H9 (cell line): ENCODE data around the gene DMRTC2. TPM values are rescaled to one million over a fixed set of nuclear protein-coding genes. Genes with fewer than 3 reads are reported as not detected.

Source experiments
- DNase-seq: peaks from one replicate; pipeline ENCODE4 v3.0.0-alpha.2; 2017
- H2AFZ ChIP-seq: one replicate; pipeline ENCODE4 v1.6.1; 2013; ENCODE audit warnings: mild to moderate bottlenecking, low read length, control low read depth, moderate library complexity
- H2AK5ac ChIP-seq: 2 replicates; pipeline ENCODE4 v1.6.1; 2013; ENCODE audit warnings: low read length, control low read depth, mixed read lengths; ENCODE audit not compliant: insufficient read length
- H2BK120ac ChIP-seq: one replicate; pipeline ENCODE4 v1.6.1; 2013; ENCODE audit warnings: low read depth, mild to moderate bottlenecking, low read length, control low read depth, inconsistent platforms; ENCODE audit not compliant: poor library complexity, severe bottlenecking
- H2BK12ac ChIP-seq: 2 replicates; pipeline ENCODE4 v1.6.1; 2013; ENCODE audit warnings: low read length, control low read depth, mixed read lengths, low read depth; ENCODE audit not compliant: insufficient read length
- H2BK15ac ChIP-seq: 2 replicates; pipeline ENCODE4 v1.6.1; 2013; ENCODE audit warnings: low read depth, low read length, control low read depth
- H2BK20ac ChIP-seq: one replicate; pipeline ENCODE4 v1.6.1; 2013; ENCODE audit warnings: low read depth, mild to moderate bottlenecking, low read length, control low read depth, inconsistent platforms; ENCODE audit not compliant: poor library complexity, severe bottlenecking
- H2BK5ac ChIP-seq: 2 replicates; pipeline ENCODE4 v1.6.1; 2013; ENCODE audit warnings: low read length, control low read depth, mixed read lengths; ENCODE audit not compliant: insufficient read length
- H3K14ac ChIP-seq: 2 replicates; pipeline ENCODE4 v1.6.1; 2013; ENCODE audit warnings: low read length, control low read depth; ENCODE audit not compliant: insufficient read depth
- H3K18ac ChIP-seq: 2 replicates; pipeline ENCODE4 v1.6.1; 2013; ENCODE audit warnings: low read depth, mild to moderate bottlenecking, mixed read lengths, low read length, control low read depth; ENCODE audit not compliant: insufficient read length
- H3K23ac ChIP-seq: 2 replicates; pipeline ENCODE4 v1.6.1; 2013; ENCODE audit warnings: low read length, control low read depth, mixed read lengths, low read depth; ENCODE audit not compliant: insufficient read length
- H3K23me2 ChIP-seq: 2 replicates; pipeline ENCODE4 v1.6.1; 2013; ENCODE audit warnings: low read depth, mild to moderate bottlenecking, mixed read lengths, low read length, control low read depth; ENCODE audit not compliant: insufficient read length, poor library complexity, severe bottlenecking
- H3K27ac ChIP-seq: 2 replicates; pipeline ENCODE4 v1.5.1; 2013; ENCODE audit warnings: low read length, control low read depth, mixed read lengths, low read depth; ENCODE audit not compliant: insufficient read length
- H3K27me3 ChIP-seq: 2 replicates; pipeline ENCODE4 v1.6.1; 2013; ENCODE audit warnings: low read length, control low read depth, inconsistent platforms; ENCODE audit not compliant: insufficient read depth
- H3K4ac ChIP-seq: 2 replicates; pipeline ENCODE4 v1.6.1; 2013; ENCODE audit warnings: low read depth, mild to moderate bottlenecking, control low read depth, inconsistent platforms, low read length, moderate library complexity
- H3K4me1 ChIP-seq: 2 replicates; pipeline ENCODE4 v1.6.1; 2013; ENCODE audit warnings: low read length, control low read depth, inconsistent platforms; ENCODE audit not compliant: insufficient read depth
- H3K4me2 ChIP-seq: 2 replicates; pipeline ENCODE4 v1.6.1; 2013; ENCODE audit warnings: low read length, control low read depth, mixed read lengths; ENCODE audit not compliant: insufficient read length, insufficient read depth
- H3K56ac ChIP-seq: 2 replicates; pipeline ENCODE4 v1.6.1; 2013; ENCODE audit warnings: low read depth, mild to moderate bottlenecking, mixed read lengths, low read length, control low read depth; ENCODE audit not compliant: insufficient read length
- H3K79me1 ChIP-seq: 2 replicates; pipeline ENCODE4 v1.6.1; 2013; ENCODE audit warnings: low read depth, mild to moderate bottlenecking, moderate library complexity, low read length, control low read depth, inconsistent platforms; ENCODE audit not compliant: insufficient read depth, poor library complexity, severe bottlenecking
- H3K79me2 ChIP-seq: 2 replicates; pipeline ENCODE4 v1.6.1; 2013; ENCODE audit warnings: low read length, control low read depth, inconsistent platforms; ENCODE audit not compliant: insufficient read depth
- H3K9ac ChIP-seq: 2 replicates; pipeline ENCODE4 v1.6.1; 2013; ENCODE audit warnings: low read length, control low read depth, mixed read lengths; ENCODE audit not compliant: insufficient read length; ENCODE audit errors: extremely low read depth
- H3K9me3 ChIP-seq: one replicate; pipeline ENCODE4 v1.6.1; 2013; ENCODE audit warnings: low read depth, low read length, inconsistent platforms; ENCODE audit not compliant: control insufficient read depth
- H3T11ph ChIP-seq: one replicate; pipeline ENCODE4 v1.6.1; 2013; ENCODE audit warnings: mild to moderate bottlenecking, low read length, control low read depth, inconsistent platforms
- H4K20me1 ChIP-seq: one replicate; pipeline ENCODE4 v1.6.1; 2013; ENCODE audit not compliant: control insufficient read depth, insufficient read length, insufficient read depth
- H4K5ac ChIP-seq: 2 replicates; pipeline ENCODE4 v1.6.1; 2013; ENCODE audit warnings: low read depth, mild to moderate bottlenecking, mixed read lengths, low read length, control low read depth; ENCODE audit not compliant: insufficient read length
- H4K8ac ChIP-seq: replicated peaks from 2 replicates; pipeline ENCODE4 v1.6.1; 2013; ENCODE audit warnings: low read length, control low read depth, mixed read lengths, low read depth; ENCODE audit not compliant: insufficient read length
- H4K91ac ChIP-seq: 2 replicates; pipeline ENCODE4 v1.6.1; 2013; ENCODE audit warnings: low read depth, mild to moderate bottlenecking, moderate library complexity, mixed read lengths, low read length, control low read depth; ENCODE audit not compliant: insufficient read length
- H3K27ac Mint-ChIP-seq, 3 experiments: 2 replicates in 2 of 3; 3 replicates in 1 of 3; pipeline ENCODE4 v1.8.0; 2020 to 2021; ENCODE audit warnings: mixed read lengths in 3 of 3, mild to moderate bottlenecking in 1 of 3, moderate library complexity in 1 of 3
- H3K27me3 Mint-ChIP-seq: 2 replicates; pipeline ENCODE4 v1.8.0; 2021; ENCODE audit warnings: low read depth, mild to moderate bottlenecking, moderate library complexity, mixed read lengths
- H3K36me3 Mint-ChIP-seq, 3 experiments: 2 replicates in 2 of 3; 3 replicates in 1 of 3; pipeline ENCODE4 v1.8.0; 2020 to 2021; ENCODE audit warnings: low read depth in 3 of 3, mixed read lengths in 3 of 3; ENCODE audit not compliant: insufficient read depth in 1 of 3
- H3K4me1 Mint-ChIP-seq, 2 experiments: 2 replicates each; pipeline ENCODE4 v1.8.0; 2020; ENCODE audit warnings: mixed read lengths in 2 of 2
- H3K4me3 Mint-ChIP-seq, 2 experiments: 2 replicates in 1 of 2; 3 replicates in 1 of 2; pipeline ENCODE4 v1.8.0; 2020 to 2021; ENCODE audit warnings: mild to moderate bottlenecking in 2 of 2, mixed read lengths in 2 of 2, moderate library complexity in 1 of 2
- H3K9me3 Mint-ChIP-seq, 2 experiments: 2 replicates in 1 of 2; 3 replicates in 1 of 2; pipeline ENCODE4 v1.8.0; 2020; ENCODE audit warnings: mild to moderate bottlenecking in 2 of 2, mixed read lengths in 2 of 2, moderate library complexity in 1 of 2
- CTCF ChIP-seq: fragments of 200-600 bp; sonication (generic); conservative IDR thresholded peaks from 3 replicates; pipeline ENCODE4 v1.8.0; 2021; ENCODE audit warnings: antibody characterized with exemption, mild to moderate bottlenecking
- WGBS: extraction: QIAGEN DNeasy Blood & Tissue Kit; methylation state at CpG from one replicate; pipeline ENCODE4 v1.1.7; 2013; ENCODE audit warnings: missing lambda C conversion rate, low lambda C conversion rate, mixed read lengths; ENCODE audit not compliant: insufficient read length; ENCODE audit errors: extremely low coverage; 5-methylcytosine and 5-hydroxymethylcytosine counted together
- total RNA-seq: library from RNA; stranded (reverse); gene quantifications from 2 replicates; pipeline ENCODE4 v1.2.1, GENCODE V29; 2021

DMRTC2 gene
- total RNA-seq, 1 experiment from 2014 or later, result not detected

DNA sequence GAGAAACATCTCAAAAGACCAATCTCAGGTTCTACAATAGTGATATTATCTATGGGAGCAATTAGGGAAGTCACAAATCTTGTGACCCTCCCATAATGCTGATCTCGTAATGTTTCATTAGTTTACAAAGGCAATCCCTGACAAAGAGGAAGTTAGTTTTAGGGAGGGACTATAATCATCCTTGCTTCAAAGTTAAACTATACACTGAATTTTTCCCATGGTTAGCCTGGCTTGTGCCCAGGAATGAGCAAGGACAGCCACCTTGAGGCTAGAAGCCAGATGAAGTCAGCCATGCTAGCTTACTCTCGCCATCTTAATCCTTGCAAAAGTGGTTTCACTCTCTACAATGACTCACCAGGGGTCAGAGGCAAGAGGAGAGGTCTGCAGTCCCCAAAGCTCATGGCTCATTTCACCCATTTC is 43.0 kb upstream of the DMRTC2 start:
- no peaks in the 10 kb centered on the region for H3K79me2 ChIP-seq
- H3K36me3 Mint-ChIP-seq, result peaks cover 0 to 16% (median 0%) of the 10 kb centered on the region in 3 experiments; a peak in 2 of 7 replicates
- no peaks in the 10 kb centered on the region for H3K27me3 ChIP-seq
- H3K9me3 ChIP-seq, result no peaks in the 10 kb centered on the region
- H3T11ph ChIP-seq, result no peak overlapping the region
- TF ChIP-seq CTCF, result no peak
- H3K23me2 ChIP-seq, result no peaks in the 10 kb centered on the region
- H3K4ac ChIP-seq, result no peak overlapping the region
- H3K56ac ChIP-seq, result no peak overlapping the region
- DNase-seq, result no peak
- no peak overlapping the region for H3K27ac ChIP-seq
- no peak overlapping the region for H3K9ac ChIP-seq
- H2BK12ac ChIP-seq, result no peak overlapping the region
- no peak overlapping the region for H2AK5ac ChIP-seq
- no peak overlapping the region for H2BK20ac ChIP-seq
- H3K4me1 ChIP-seq, result no peaks in the 10 kb centered on the region
- H3K4me3 Mint-ChIP-seq, result no peak overlapping the region
- no peak overlapping the region for H3K4me2 ChIP-seq
- no peaks in the 10 kb centered on the region for H3K79me1 ChIP-seq
- H4K8ac ChIP-seq, result no peak overlapping the region
- H3K14ac ChIP-seq, result no peak overlapping the region
- peaks cover 13 to 83% of the 10 kb centered on the region in 2 experiments for H3K9me3 Mint-ChIP-seq
- no peaks in the 10 kb centered on the region for H4K20me1 ChIP-seq
- H4K5ac ChIP-seq, result no peak overlapping the region
- peaks cover 4% of the 10 kb centered on the region for H3K27me3 Mint-ChIP-seq
- H2BK15ac ChIP-seq, result no peak overlapping the region
- no peak overlapping the region for H2BK120ac ChIP-seq
- H4K91ac ChIP-seq, result no peak overlapping the region
- no peaks in the 10 kb centered on the region for H3K4me1 Mint-ChIP-seq
- H2AFZ ChIP-seq, result no peak overlapping the region
- H3K27ac Mint-ChIP-seq, result peak overlapping the region in 1 of 3 experiments; percentile 80; a peak in 1 of 7 replicates
- no peak overlapping the region for H2BK5ac ChIP-seq
- H3K23ac ChIP-seq, result no peak overlapping the region
- H3K18ac ChIP-seq, result no peak overlapping the region
- WGBS, result no CpG with 5 or more reads among the region's 2 CpGs
